ENCODE results near the gene CDK6. TPM values are rescaled to one million over a fixed set of nuclear protein-coding genes. Genes with fewer than 3 reads are reported as not detected.

Gene CDK6
- total and polyA plus RNA-seq, 10 donors, result 0.91 to 37.8 (median 25.5) TPM

DNA sequence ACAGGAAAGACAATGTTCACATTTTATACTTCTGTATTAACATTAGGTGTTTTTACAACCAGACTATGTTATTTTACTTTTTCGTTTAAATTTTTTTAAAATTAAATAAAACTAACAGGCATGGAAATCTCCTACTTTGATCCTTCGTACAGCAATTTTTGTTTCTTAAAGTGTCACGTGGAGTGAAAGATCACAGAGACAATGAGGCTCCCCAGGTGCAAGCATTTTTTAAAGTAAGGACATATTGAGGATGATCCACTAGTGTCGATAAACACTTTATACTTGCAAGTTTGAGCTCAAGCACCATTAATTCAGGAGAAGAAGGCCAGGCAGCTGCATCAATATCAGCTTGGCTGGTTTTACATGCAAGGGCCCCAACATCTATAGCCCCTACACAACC lies 177.7 kb downstream of the CDK6 start:
- intact Hi-C loops (cut with DNase I; ENCODE audit: low total_unique reads), result no loop called here
- H3K4me1 ChIP-seq, result no peaks in the 10 kb centered on the region
- TF ChIP-seq, protein P1, sequence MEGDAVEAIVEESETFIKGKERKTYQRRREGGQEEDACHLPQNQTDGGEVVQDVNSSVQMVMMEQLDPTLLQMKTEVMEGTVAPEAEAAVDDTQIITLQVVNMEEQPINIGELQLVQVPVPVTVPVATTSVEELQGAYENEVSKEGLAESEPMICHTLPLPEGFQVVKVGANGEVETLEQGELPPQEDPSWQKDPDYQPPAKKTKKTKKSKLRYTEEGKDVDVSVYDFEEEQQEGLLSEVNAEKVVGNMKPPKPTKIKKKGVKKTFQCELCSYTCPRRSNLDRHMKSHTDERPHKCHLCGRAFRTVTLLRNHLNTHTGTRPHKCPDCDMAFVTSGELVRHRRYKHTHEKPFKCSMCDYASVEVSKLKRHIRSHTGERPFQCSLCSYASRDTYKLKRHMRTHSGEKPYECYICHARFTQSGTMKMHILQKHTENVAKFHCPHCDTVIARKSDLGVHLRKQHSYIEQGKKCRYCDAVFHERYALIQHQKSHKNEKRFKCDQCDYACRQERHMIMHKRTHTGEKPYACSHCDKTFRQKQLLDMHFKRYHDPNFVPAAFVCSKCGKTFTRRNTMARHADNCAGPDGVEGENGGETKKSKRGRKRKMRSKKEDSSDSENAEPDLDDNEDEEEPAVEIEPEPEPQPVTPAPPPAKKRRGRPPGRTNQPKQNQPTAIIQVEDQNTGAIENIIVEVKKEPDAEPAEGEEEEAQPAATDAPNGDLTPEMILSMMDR (IDR thresholded peaks at IDR 0.05 in 8 of 11, conservative IDR thresholded peaks at IDR 0.05 in 3 of 11), result no peak
- TF ChIP-seq POLR2AphosphoS5 (IDR thresholded peaks at IDR 0.05), result no peak
- TF ChIP-seq POLR2A (IDR thresholded peaks at IDR 0.05), result no peak
- H3K9me3 ChIP-seq, result no peaks in the 10 kb centered on the region
- peaks cover 0 to 13% (median 0%) of the 10 kb centered on the region in 6 donors for H3K36me3 ChIP-seq
- WGBS, 5 donors, result 80 to 92% (median 89%) methylated on average over 4 of the region's 4 CpGs
- H3K27me3 ChIP-seq (replicated peaks in 1 of 7), result no peaks in the 10 kb centered on the region
- no peak for DNase-seq
- H3K27ac ChIP-seq, result no peak overlapping the region
- H3K4me3 ChIP-seq, result no peak overlapping the region

DNA sequence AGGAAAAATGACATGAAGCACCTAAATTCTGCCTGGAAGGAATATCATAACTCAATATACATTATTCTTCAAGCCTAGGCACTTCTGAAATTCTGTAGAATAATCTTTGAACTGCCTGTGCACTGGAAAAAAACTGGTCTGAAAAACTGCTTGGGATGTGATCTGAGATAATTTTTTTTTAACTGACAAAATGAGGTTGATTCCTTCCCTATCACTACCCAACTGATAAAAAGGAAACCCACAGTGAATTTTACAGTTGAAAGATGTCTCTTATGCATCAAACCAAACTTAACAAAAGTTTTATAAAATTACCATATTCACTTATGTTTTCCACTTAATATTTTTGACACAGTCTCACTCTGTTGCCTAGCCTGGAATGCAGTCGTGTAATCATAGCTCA lies 179.0 kb downstream of the CDK6 start:
- H3K27me3 ChIP-seq (replicated peaks in 1 of 7), result no peaks in the 10 kb centered on the region
- WGBS, 5 donors, result 45 to 83% (median 58%) methylated on average over 1 of the region's 1 CpG
- no peak for DNase-seq
- intact Hi-C loops (cut with DNase I; ENCODE audit: low total_unique reads), result no loop called here
- H3K36me3 ChIP-seq, result peaks cover 0 to 13% (median 0%) of the 10 kb centered on the region in 6 donors
- TF ChIP-seq POLR2AphosphoS5 (IDR thresholded peaks at IDR 0.05), result no peak
- TF ChIP-seq, protein P1 (IDR thresholded peaks at IDR 0.05 in 8 of 11, conservative IDR thresholded peaks at IDR 0.05 in 3 of 11), result no peak
- TF ChIP-seq POLR2A (IDR thresholded peaks at IDR 0.05), result no peak
- H3K27ac ChIP-seq, result no peak overlapping the region
- no peaks in the 10 kb centered on the region for H3K4me1 ChIP-seq
- no peak overlapping the region for H3K4me3 ChIP-seq
- H3K9me3 ChIP-seq, result no peaks in the 10 kb centered on the region

DNA sequence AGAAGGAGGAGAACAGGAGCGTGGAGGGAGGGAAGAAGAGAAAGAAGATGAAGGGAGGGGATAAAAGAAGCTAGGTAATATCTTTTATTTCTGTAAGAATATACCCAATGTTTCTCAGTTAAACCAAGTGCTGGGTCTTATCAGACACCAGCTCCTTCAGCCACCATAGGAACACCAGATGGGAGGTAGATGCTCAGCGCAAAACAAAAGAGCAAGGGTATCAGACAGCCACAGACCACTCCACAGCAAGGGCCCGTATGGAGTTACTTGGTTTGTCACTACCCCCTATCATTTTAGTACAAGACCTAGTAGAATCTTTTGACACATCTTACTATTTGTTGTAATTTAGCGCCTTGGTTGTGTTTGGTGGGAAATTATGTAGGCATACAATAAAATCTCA lies 180.3 kb downstream of the CDK6 start:
- no peaks in the 10 kb centered on the region for H3K9me3 ChIP-seq
- H3K36me3 ChIP-seq, result peaks cover 0 to 11% (median 0%) of the 10 kb centered on the region in 6 donors
- H3K4me3 ChIP-seq, result no peak overlapping the region
- H3K4me1 ChIP-seq, result no peaks in the 10 kb centered on the region
- no peaks in the 10 kb centered on the region for H3K27me3 ChIP-seq (replicated peaks in 1 of 7)
- no peak overlapping the region for H3K27ac ChIP-seq
- TF ChIP-seq, protein P1 (IDR thresholded peaks at IDR 0.05 in 8 of 11, conservative IDR thresholded peaks at IDR 0.05 in 3 of 11), result no peak
- no peak for TF ChIP-seq POLR2AphosphoS5 (IDR thresholded peaks at IDR 0.05)
- TF ChIP-seq POLR2A (IDR thresholded peaks at IDR 0.05), result no peak
- intact Hi-C loops (cut with DNase I; ENCODE audit: low total_unique reads), result no loop called here
- DNase-seq, result no peak
- 92 to 98% (median 96%) methylated on average over 4 of the region's 4 CpGs for WGBS, 5 donors

DNA sequence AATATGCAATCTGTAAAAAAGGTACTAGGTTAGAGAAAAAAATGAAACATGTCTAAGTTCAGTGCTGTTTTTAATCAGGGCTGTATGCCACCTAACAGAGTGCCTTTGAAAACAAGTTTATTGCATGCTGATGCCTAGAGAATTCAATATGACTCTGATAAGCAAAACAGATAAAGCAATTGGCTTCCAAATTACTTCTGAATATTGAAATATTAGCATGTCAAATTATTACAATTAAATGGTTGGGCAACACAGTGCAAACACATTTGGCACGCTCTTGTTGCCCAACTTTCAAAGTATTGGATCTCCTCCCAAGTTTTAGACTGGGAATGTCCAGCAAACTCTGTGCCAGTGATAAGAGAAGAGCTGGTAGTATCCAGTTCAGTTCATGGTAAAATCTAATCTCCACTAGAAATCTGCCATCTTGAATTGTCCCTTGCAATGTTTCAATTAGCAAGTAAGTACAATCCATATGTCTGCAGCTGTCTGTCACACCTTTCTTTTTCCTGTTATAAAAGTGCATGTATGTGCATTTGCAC lies 181.0 kb downstream of the CDK6 start:
- Histone ChIP-seq H3K9me3 (no peaks in the 10 kb centered on the region), H3K4me3 (no peak overlapping the region), H3K27ac (no peak overlapping the region), H3K4me1 (no peaks in the 10 kb centered on the region), H3K27me3 (replicated peaks in 1 of 7) (no peaks in the 10 kb centered on the region), H3K36me3 (peaks cover 0 to 5% (median 0%) of the 10 kb centered on the region in 6 donors)
- no peak for DNase-seq
- TF ChIP-seq, protein P1 (IDR thresholded peaks at IDR 0.05 in 8 of 11, conservative IDR thresholded peaks at IDR 0.05 in 3 of 11), result no peak
- TF ChIP-seq POLR2AphosphoS5 (IDR thresholded peaks at IDR 0.05) (no peak), POLR2A (IDR thresholded peaks at IDR 0.05) (no peak)
- WGBS, 5 donors, result 68 to 95% (median 92%) methylated on average over 1 of the region's 1 CpG
- intact Hi-C loops (cut with DNase I; ENCODE audit: low total_unique reads), result no loop called here

Data from spleen (tissue), 11 donors.